Measurements from ENCODE around the gene DAND5.

The DAND5 gene

GRCh38 chr19:12994701-12995595, 25.6 kb downstream of the DAND5 start, which contains the start of gene NFIX:
TSS of gene NFIX (plus strand) at chr19:12995475. CDS start at chr19:12995838, 363 bp downstream.
- no peak for DNase-seq

- DNase-seq = no peak
These were observed 26.4 kb downstream of the DAND5 start for GRCh38 chr19:12995596-12996405.

- DNase-seq = no peak
These were observed 27.2 kb downstream of the DAND5 start for GRCh38 chr19:12996406-12997094.

GRCh38 chr19:12997179-12997966, 28.0 kb downstream of the DAND5 start:
- DNase-seq = no peak

- DNase-seq = no peak
These were observed 28.9 kb downstream of the DAND5 start for GRCh38 chr19:12997967-12998940.

GRCh38 chr19:13001166-13001501, 31.8 kb downstream of the DAND5 start:
- no peak for DNase-seq

- DNase-seq = no peak
These were observed 32.3 kb downstream of the DAND5 start for GRCh38 chr19:13001502-13002165.

GRCh38 chr19:13002166-13002898, 33.0 kb downstream of the DAND5 start:
- DNase-seq = peak; percentile 73

GRCh38 chr19:13003081-13003480, 33.7 kb downstream of the DAND5 start:
- no peak for DNase-seq

GRCh38 chr19:13004273-13004672, 34.9 kb downstream of the DAND5 start:
- DNase-seq = no peak

- no peak for DNase-seq
These were observed 35.9 kb downstream of the DAND5 start for GRCh38 chr19:13005253-13005652.

GRCh38 chr19:13005861-13006370, 36.5 kb downstream of the DAND5 start:
- DNase-seq = peak; percentile 16

GRCh38 chr19:13006431-13007281, 37.3 kb downstream of the DAND5 start:
- no peak for DNase-seq

- DNase-seq = no peak
These were observed 38.1 kb downstream of the DAND5 start for GRCh38 chr19:13007292-13008045.

- no peak for DNase-seq
These were observed 39.8 kb downstream of the DAND5 start for GRCh38 chr19:13008926-13009787.

GRCh38 chr19:13010038-13010991, 40.9 kb downstream of the DAND5 start:
- no peak for DNase-seq

Data from NCI-H1092 (cell line).